ENCODE data around the gene SPTB.
A peak's percentile ranks its signal among the peaks of the same experiment; 100 is the strongest.

Gene SPTB

DNA sequence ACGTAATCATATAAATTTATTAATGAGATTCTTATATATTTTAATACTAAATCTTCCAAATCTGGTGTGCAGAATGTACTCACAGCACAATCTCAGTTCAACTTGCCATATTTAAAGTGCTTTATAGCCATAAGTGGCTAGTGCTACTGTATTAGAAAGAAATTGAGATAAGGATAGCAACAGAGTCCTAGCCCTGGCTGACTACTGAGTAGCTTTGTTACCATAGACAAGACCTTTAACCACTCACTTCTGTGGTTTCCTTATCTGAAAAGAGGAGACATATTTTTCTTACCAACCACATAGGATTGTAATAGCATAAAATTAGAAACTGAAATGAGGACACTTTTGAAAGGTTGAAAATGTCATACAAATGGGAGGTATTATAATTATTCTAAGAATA lies 32.6 kb upstream of the SPTB start:
- no peak for TF ChIP-seq CTCF (IDR thresholded peaks at IDR 0.05; ENCODE audit: low read length, missing control alignments)
- no peak overlapping the region for H3K4me3 ChIP-seq (replicated peaks; ENCODE audit: low read depth, low read length)
- DNase-seq (ENCODE audit: low read depth), result no peak

DNA sequence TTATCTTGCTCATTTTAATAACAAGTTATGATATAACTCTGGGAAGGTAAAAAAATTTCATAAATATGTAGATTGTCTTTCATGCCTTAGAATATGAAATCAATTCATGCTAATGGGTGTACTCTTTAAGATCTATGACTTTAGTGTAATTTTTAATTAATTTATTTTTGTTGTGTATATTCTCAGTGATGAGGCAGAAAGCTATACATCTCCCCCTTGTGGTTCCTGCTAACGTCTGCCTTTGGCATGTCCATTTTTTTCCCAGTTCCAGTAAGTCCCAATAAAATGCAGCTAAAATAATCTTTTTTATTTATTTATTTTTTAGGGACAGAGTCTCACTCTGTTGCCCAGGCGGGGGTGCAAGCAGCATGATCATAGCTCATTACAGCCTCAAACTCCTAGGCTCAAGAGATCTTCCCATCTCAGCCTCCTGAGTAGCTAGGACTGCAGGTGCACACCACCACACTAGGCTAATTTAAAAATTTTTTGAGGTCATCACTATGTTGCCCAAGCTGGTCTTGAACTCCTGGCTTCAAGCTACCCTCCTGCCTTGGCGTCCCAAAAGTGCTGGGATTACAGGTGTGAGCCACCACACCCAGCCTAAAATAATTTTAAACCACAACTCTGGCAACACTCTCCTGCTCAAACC lies 31.3 kb upstream of the SPTB start:
- H3K4me3 ChIP-seq (replicated peaks; ENCODE audit: low read depth, low read length), result no peak overlapping the region

GRCh38 chr14:64906022-64906421 lies 26.3 kb upstream of the SPTB start:
- peak; percentile 28 for DNase-seq (ENCODE audit: low read depth)
- no peak overlapping the region for H3K4me3 ChIP-seq (replicated peaks; ENCODE audit: low read depth, low read length)
- TF ChIP-seq CTCF (IDR thresholded peaks at IDR 0.05; ENCODE audit: low read length, missing control alignments), result no peak

More for the DNA sequence above, 31.3 kb upstream of the SPTB start:
- peak; percentile 67 for DNase-seq (ENCODE audit: low read depth)
- TF ChIP-seq CTCF (IDR thresholded peaks at IDR 0.05; ENCODE audit: low read length, missing control alignments), result peak; percentile 85

DNA sequence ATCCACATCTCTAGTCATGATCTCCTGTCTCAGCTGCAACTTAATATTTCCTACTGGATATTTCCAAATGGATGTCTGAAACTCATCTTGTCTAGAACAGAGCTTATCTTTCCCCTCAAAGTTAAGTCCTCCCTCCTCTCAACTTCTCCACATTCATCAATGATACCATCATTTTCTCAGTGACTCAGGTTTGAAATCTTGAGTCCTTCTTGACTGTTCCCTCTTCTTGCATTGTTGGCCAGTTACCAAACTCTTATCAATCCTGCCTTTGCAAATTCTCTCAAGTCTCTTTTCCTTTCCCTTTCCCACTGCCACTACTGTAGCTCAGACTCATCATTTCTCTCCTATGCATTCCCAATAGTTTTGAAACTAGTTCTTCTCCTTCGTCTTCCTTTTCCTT lies 20.3 kb upstream of the SPTB start:
- no peak for TF ChIP-seq CTCF (IDR thresholded peaks at IDR 0.05; ENCODE audit: low read length, missing control alignments)
- H3K4me3 ChIP-seq (replicated peaks; ENCODE audit: low read depth, low read length), result no peak overlapping the region
- DNase-seq (ENCODE audit: low read depth), result no peak

- peak; percentile 48 for TF ChIP-seq CTCF (IDR thresholded peaks at IDR 0.05; ENCODE audit: low read length, missing control alignments)
- DNase-seq (ENCODE audit: low read depth), result peak; percentile 81
- no peak overlapping the region for H3K4me3 ChIP-seq (replicated peaks; ENCODE audit: low read depth, low read length)
Observed at GRCh38 chr14:64891839-64892375, 12.2 kb upstream of the SPTB start.

DNA sequence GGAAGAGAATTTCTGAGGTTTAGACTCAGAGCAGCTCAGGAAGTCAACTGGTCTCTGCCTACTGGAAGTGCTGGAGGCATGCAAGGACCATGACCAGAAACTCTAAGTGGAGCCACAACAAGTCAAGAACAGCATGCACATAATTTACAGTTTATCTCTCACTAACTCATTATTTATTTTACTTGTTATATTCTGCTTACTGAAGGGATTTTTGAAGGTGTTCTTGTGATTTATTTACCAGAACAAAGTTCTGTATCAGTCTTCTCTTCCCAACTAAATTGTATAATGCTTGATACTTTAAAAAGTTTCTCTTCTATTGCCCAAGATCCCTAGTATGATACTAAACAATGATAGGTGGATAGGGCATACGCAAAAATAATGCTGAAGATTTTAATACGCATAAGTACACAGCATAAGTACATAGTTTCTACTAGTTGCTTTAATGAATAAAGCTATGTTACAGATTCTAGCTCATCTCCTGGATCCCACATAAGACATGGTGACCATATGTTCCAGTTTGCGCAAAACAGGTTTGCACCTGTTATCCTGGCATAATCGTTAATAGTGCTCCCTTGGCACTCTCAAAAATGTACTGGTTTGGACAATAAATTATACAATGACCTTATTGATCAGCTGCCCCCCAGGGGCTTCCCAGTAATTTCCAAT lies 11.6 kb upstream of the SPTB start:
- no peak for TF ChIP-seq CTCF (IDR thresholded peaks at IDR 0.05; ENCODE audit: low read length, missing control alignments)
- H3K4me3 ChIP-seq (replicated peaks; ENCODE audit: low read depth, low read length), result no peak overlapping the region
- no peak for DNase-seq (ENCODE audit: low read depth)

All from fibroblast of pulmonary artery (primary cell).